GM12878 (cell line): ENCODE results near the gene RALGDS. TPM values are rescaled to one million over a fixed set of nuclear protein-coding genes. Genes with fewer than 3 reads are reported as not detected.

Experiments
- BACH1 ChIP-seq: fragments of 450-650 bp; IDR thresholded peaks from 2 replicates; pipeline ENCODE4 v1.6.1; 2017; ENCODE audit warnings: mild to moderate bottlenecking, borderline replicate concordance
- ETV6 ChIP-seq, 2 experiments: fragments of 450-650 bp in 1 of 2; IDR thresholded peaks in 1 of 2; conservative IDR thresholded peaks in 1 of 2; 2 replicates each; pipeline ENCODE4 v1.6.1; 2014; ENCODE audit warnings: antibody characterized with exemption in 1 of 2, borderline replicate concordance in 1 of 2, low read depth in 1 of 2, mild to moderate bottlenecking in 1 of 2, moderate library complexity in 1 of 2
- FOXM1 ChIP-seq: IDR thresholded peaks from 2 replicates; pipeline ENCODE4 v1.6.1; 2012; ENCODE audit warnings: low read depth, mild to moderate bottlenecking, inconsistent platforms, low read length, moderate library complexity
- HCFC1 ChIP-seq: fragments of 150-350 bp; IDR thresholded peaks from 2 replicates; pipeline ENCODE4 v1.6.1; 2014; ENCODE audit warnings: low read length
- HDGF ChIP-seq: fragments of 450-650 bp; IDR thresholded peaks from 2 replicates; pipeline ENCODE4 v1.6.1; 2016; ENCODE audit warnings: antibody characterized with exemption
- LARP7 ChIP-seq: fragments of 450-650 bp; IDR thresholded peaks from 2 replicates; pipeline ENCODE4 v1.6.1; 2017; ENCODE audit warnings: mild to moderate bottlenecking
- NFYB ChIP-seq: IDR thresholded peaks from 2 replicates; pipeline ENCODE4 v1.6.1; 2011; ENCODE audit warnings: low read depth, mild to moderate bottlenecking, low read length, improper control_type of control experiment, moderate library complexity; ENCODE audit not compliant: insufficient read depth
- SPI1 ChIP-seq: IDR thresholded peaks from 2 replicates; pipeline ENCODE4 v1.6.1; 2011; ENCODE audit warnings: low read depth, mild to moderate bottlenecking, low read length, moderate library complexity, borderline replicate concordance; ENCODE audit not compliant: insufficient read depth
- TBL1XR1 ChIP-seq: IDR thresholded peaks from 2 replicates; pipeline ENCODE4 v1.6.1; 2012; ENCODE audit warnings: low read depth, low read length, improper control_type of control experiment
- ZNF24 ChIP-seq: fragments of 450-650 bp; IDR thresholded peaks from 2 replicates; pipeline ENCODE4 v1.6.1; 2017; ENCODE audit warnings: antibody characterized with exemption, mild to moderate bottlenecking
- ZNF274 ChIP-seq: IDR thresholded peaks from one replicate; pipeline ENCODE4 v1.8.0; 2011; ENCODE audit not compliant: insufficient read length, insufficient read depth
- polyA plus RNA-seq, 11 experiments: library from polyadenylated mRNA; depleted of rRNA in 4 of 11; unstranded in 6 of 11; stranded (reverse) in 5 of 11; fragments of >200 nt; fragmentation: Nextera tagmentation in 4 of 11; fragmentation: Illumina TruSeq in 1 of 11; extraction: Ambion mirVana in 4 of 11; extraction: Trizol in 1 of 11; gene quantifications; 1 replicate in 1 of 11; 2 replicates in 10 of 11; pipeline versions ENCODE4 v1.2.1 to v1.2.3, GENCODE V29; 2011 to 2016; ENCODE audit warnings: inconsistent platforms in 2 of 11, missing spikeins in 2 of 11, low read depth in 1 of 11
- total RNA-seq, 4 experiments: library from RNA; depleted of rRNA in 3 of 4; stranded (reverse); fragments of >200 nt in 3 of 4; fragmentation: Illumina TruSeq in 1 of 4; extraction: Trizol in 1 of 4; gene quantifications; 2 replicates each; pipeline versions ENCODE4 v1.2.1 to v1.2.3, GENCODE V29; 2013 to 2021
- TF ChIP-seq, protein P1 (sequence below): fragments of 450-650 bp; formaldehyde crosslinking; IDR thresholded peaks from 2 replicates; pipeline ENCODE4 v1.4.0; 2020; ENCODE audit warnings: mild to moderate bottlenecking, moderate library complexity
- TF ChIP-seq, protein P2 (sequence below), 3 experiments: IDR thresholded peaks in 2 of 3; conservative IDR thresholded peaks in 1 of 3; 2 replicates each; pipeline ENCODE4 v1.5.1; 2011; ENCODE audit warnings: low read depth in 3 of 3, low read length in 3 of 3, mild to moderate bottlenecking in 3 of 3, control low read depth in 2 of 3, moderate library complexity in 2 of 3, inconsistent platforms in 1 of 3, mixed read lengths in 1 of 3; ENCODE audit not compliant: control insufficient read depth in 2 of 3, insufficient read depth in 1 of 3; ENCODE audit errors: extremely low read depth in 1 of 3
- TF ChIP-seq, protein P3 (sequence below): IDR thresholded peaks from 2 replicates; pipeline ENCODE4 v1.6.1; 2011; ENCODE audit warnings: borderline replicate concordance, low read depth, mild to moderate bottlenecking, moderate library complexity, mixed read lengths, low read length; ENCODE audit not compliant: insufficient read depth; ENCODE audit errors: extremely low read length
- TF ChIP-seq, protein P4 (sequence below): fragments of 450-650 bp; formaldehyde crosslinking; IDR thresholded peaks from 2 replicates; pipeline ENCODE4 v1.4.0; 2022; ENCODE audit warnings: mild to moderate bottlenecking, moderate library complexity

Gene RALGDS
- total and polyA plus RNA-seq, 10 of the 15 experiments (the other 5 are each of a cell fraction or from before 2014, with no cell fraction given), result 1.3 to 48.6 (median 21.2) TPM

DNA sequence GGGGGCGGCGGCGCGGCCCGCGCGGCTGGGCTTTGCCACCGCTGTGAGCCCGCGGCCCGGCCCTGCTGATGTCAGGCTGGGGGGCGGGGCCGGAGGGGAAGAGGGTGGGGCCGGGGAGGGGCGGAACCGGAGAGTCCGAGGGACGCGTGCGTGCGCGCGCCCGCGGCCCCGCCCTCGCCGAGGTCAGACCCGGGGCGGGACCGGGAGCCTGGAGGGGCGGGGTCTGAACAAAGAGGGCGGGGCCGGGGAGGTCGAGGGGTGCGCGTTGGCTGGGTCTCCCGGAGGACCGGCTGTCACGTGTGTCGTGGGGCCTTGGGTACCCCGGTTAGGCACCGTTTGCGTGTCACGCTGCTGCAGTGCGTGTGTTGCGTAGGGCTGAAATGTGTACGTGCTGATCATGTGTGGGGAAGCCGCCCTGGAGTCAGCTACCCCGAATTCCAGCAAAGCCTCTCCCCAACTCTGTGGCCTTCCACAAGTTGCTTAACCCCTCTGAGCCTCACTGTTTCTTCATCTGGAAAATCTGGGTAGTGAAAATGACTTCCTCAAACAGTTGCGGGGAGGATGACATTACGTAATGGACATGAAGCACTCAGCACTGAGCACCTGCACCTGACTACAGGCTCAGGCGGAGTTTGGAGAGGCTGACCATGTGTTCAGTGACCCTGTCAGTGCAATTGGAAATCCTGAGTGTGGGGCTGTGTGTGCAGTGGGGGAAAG is at the start of gene RALGDS (continued):
- TF ChIP-seq, protein P1, sequence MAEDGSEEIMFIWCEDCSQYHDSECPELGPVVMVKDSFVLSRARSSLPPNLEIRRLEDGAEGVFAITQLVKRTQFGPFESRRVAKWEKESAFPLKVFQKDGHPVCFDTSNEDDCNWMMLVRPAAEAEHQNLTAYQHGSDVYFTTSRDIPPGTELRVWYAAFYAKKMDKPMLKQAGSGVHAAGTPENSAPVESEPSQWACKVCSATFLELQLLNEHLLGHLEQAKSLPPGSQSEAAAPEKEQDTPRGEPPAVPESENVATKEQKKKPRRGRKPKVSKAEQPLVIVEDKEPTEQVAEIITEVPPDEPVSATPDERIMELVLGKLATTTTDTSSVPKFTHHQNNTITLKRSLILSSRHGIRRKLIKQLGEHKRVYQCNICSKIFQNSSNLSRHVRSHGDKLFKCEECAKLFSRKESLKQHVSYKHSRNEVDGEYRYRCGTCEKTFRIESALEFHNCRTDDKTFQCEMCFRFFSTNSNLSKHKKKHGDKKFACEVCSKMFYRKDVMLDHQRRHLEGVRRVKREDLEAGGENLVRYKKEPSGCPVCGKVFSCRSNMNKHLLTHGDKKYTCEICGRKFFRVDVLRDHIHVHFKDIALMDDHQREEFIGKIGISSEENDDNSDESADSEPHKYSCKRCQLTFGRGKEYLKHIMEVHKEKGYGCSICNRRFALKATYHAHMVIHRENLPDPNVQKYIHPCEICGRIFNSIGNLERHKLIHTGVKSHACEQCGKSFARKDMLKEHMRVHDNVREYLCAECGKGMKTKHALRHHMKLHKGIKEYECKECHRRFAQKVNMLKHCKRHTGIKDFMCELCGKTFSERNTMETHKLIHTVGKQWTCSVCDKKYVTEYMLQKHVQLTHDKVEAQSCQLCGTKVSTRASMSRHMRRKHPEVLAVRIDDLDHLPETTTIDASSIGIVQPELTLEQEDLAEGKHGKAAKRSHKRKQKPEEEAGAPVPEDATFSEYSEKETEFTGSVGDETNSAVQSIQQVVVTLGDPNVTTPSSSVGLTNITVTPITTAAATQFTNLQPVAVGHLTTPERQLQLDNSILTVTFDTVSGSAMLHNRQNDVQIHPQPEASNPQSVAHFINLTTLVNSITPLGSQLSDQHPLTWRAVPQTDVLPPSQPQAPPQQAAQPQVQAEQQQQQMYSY (CRISPR knock-in tag), result no peak
- no peak for TF ChIP-seq NFYB
- 0 out of 2 replicates have a peak, but pooled peaks have one; percentile 11 for TF ChIP-seq HCFC1
- TF ChIP-seq ZNF274, result no peak
- no peak; a peak in 1 of 4 replicates for TF ChIP-seq ETV6 (conservative IDR thresholded peaks at IDR 0.05 in 1 of 2, IDR thresholded peaks at IDR 0.05 in 1 of 2; ENCODE audit: borderline replicate concordance in 1 of 2, low read depth in 1 of 2)
- no peak for TF ChIP-seq ZNF24
- peak; percentile 52; the same call in 1 of the 2 replicates for TF ChIP-seq LARP7
- no peak for TF ChIP-seq TBL1XR1
- TF ChIP-seq SPI1, result peak; percentile 72; the same call in 1 of the 2 replicates
- TF ChIP-seq, protein P2, sequence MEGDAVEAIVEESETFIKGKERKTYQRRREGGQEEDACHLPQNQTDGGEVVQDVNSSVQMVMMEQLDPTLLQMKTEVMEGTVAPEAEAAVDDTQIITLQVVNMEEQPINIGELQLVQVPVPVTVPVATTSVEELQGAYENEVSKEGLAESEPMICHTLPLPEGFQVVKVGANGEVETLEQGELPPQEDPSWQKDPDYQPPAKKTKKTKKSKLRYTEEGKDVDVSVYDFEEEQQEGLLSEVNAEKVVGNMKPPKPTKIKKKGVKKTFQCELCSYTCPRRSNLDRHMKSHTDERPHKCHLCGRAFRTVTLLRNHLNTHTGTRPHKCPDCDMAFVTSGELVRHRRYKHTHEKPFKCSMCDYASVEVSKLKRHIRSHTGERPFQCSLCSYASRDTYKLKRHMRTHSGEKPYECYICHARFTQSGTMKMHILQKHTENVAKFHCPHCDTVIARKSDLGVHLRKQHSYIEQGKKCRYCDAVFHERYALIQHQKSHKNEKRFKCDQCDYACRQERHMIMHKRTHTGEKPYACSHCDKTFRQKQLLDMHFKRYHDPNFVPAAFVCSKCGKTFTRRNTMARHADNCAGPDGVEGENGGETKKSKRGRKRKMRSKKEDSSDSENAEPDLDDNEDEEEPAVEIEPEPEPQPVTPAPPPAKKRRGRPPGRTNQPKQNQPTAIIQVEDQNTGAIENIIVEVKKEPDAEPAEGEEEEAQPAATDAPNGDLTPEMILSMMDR (IDR thresholded peaks at IDR 0.05 in 2 of 3, conservative IDR thresholded peaks at IDR 0.05 in 1 of 3; ENCODE audit: control insufficient read depth in 2 of 3, extremely low read depth in 1 of 3, insufficient read depth in 1 of 3, low read depth in 3 of 3, low read length in 3 of 3), result no peak
- TF ChIP-seq, protein P3, sequence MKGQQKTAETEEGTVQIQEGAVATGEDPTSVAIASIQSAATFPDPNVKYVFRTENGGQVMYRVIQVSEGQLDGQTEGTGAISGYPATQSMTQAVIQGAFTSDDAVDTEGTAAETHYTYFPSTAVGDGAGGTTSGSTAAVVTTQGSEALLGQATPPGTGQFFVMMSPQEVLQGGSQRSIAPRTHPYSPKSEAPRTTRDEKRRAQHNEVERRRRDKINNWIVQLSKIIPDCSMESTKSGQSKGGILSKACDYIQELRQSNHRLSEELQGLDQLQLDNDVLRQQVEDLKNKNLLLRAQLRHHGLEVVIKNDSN, result no peak
- TF ChIP-seq HDGF, result peak; percentile 87
- TF ChIP-seq FOXM1, result no peak
- TF ChIP-seq, protein P4, sequence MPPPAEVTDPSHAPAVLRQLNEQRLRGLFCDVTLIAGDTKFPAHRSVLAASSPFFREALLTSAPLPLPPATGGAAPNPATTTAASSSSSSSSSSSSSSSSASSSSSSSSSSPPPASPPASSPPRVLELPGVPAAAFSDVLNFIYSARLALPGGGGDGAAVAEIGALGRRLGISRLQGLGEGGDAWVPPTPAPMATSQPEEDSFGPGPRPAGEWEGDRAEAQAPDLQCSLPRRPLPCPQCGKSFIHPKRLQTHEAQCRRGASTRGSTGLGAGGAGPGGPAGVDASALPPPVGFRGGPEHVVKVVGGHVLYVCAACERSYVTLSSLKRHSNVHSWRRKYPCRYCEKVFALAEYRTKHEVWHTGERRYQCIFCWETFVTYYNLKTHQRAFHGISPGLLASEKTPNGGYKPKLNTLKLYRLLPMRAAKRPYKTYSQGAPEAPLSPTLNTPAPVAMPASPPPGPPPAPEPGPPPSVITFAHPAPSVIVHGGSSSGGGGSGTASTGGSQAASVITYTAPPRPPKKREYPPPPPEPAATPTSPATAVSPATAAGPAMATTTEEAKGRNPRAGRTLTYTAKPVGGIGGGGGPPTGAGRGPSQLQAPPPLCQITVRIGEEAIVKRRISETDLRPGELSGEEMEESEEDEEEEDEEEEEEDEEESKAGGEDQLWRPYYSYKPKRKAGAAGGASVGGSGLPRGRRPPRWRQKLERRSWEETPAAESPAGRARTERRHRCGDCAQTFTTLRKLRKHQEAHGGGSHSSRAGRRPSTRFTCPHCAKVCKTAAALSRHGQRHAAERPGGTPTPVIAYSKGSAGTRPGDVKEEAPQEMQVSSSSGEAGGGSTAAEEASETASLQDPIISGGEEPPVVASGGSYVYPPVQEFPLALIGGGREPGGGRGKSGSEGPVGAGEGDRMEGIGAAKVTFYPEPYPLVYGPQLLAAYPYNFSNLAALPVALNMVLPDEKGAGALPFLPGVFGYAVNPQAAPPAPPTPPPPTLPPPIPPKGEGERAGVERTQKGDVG (CRISPR knock-in tag), result no peak
- no peak for TF ChIP-seq BACH1
